Measurements from ENCODE around the gene IVL. TPM values are rescaled to one million over a fixed set of nuclear protein-coding genes. Genes with fewer than 3 reads are reported as not detected.

Gene IVL
- polyA plus RNA-seq, 1 of the 3 experiments (the other 2 are of a cell fraction) = 0.64 TPM

GRCh38 chr1:152873495-152873894 lies 34.9 kb upstream of the IVL start (continued):
- TF ChIP-seq, protein P1, sequence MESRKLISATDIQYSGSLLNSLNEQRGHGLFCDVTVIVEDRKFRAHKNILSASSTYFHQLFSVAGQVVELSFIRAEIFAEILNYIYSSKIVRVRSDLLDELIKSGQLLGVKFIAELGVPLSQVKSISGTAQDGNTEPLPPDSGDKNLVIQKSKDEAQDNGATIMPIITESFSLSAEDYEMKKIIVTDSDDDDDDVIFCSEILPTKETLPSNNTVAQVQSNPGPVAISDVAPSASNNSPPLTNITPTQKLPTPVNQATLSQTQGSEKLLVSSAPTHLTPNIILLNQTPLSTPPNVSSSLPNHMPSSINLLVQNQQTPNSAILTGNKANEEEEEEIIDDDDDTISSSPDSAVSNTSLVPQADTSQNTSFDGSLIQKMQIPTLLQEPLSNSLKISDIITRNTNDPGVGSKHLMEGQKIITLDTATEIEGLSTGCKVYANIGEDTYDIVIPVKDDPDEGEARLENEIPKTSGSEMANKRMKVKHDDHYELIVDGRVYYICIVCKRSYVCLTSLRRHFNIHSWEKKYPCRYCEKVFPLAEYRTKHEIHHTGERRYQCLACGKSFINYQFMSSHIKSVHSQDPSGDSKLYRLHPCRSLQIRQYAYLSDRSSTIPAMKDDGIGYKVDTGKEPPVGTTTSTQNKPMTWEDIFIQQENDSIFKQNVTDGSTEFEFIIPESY (IDR thresholded peaks at IDR 0.05; ENCODE audit: borderline replicate concordance, low read depth) = no peak
- TF ChIP-seq GABPA (IDR thresholded peaks at IDR 0.05; ENCODE audit: low read depth) (no peak), MEF2A (IDR thresholded peaks at IDR 0.05; ENCODE audit: borderline replicate concordance, low read depth) (no peak)
- TF ChIP-seq, protein P2, sequence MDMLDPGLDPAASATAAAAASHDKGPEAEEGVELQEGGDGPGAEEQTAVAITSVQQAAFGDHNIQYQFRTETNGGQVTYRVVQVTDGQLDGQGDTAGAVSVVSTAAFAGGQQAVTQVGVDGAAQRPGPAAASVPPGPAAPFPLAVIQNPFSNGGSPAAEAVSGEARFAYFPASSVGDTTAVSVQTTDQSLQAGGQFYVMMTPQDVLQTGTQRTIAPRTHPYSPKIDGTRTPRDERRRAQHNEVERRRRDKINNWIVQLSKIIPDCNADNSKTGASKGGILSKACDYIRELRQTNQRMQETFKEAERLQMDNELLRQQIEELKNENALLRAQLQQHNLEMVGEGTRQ (IDR thresholded peaks at IDR 0.05; ENCODE audit: borderline replicate concordance, low read depth, low read length) = no peak
- TF ChIP-seq, protein P3, sequence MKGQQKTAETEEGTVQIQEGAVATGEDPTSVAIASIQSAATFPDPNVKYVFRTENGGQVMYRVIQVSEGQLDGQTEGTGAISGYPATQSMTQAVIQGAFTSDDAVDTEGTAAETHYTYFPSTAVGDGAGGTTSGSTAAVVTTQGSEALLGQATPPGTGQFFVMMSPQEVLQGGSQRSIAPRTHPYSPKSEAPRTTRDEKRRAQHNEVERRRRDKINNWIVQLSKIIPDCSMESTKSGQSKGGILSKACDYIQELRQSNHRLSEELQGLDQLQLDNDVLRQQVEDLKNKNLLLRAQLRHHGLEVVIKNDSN (IDR thresholded peaks at IDR 0.05; ENCODE audit: borderline replicate concordance, low read depth) = no peak

- no peaks in the 10 kb centered on the region for H3K79me2 ChIP-seq (ENCODE audit: insufficient read depth)
- no peak overlapping the region for H3K27ac ChIP-seq (ENCODE audit: low read depth in 2 of 2, low read length in 1 of 2)
- no peak overlapping the region for H3K9ac ChIP-seq
- TF ChIP-seq RXRA (IDR thresholded peaks at IDR 0.05; ENCODE audit: borderline replicate concordance, low read depth) (no peak), SIN3A (IDR thresholded peaks at IDR 0.05; ENCODE audit: borderline replicate concordance, low read depth, low read length) (no peak), NRF1 (IDR thresholded peaks at IDR 0.05; ENCODE audit: low read depth, low read length) (no peak), GATA2 (CRISPR knock-in tag; IDR thresholded peaks at IDR 0.05) (no peak), MXI1 (IDR thresholded peaks at IDR 0.05; ENCODE audit: low read depth, low read length) (no peak), CHD2 (IDR thresholded peaks at IDR 0.05; ENCODE audit: low read length, partially characterized antibody) (no peak), GABPA (IDR thresholded peaks at IDR 0.05; ENCODE audit: low read depth) (no peak), FOSL2 (IDR thresholded peaks at IDR 0.05; ENCODE audit: borderline replicate concordance, low read depth) (no peak), RAD21 (IDR thresholded peaks at IDR 0.05; ENCODE audit: low read length) (no peak), ELF1 (IDR thresholded peaks at IDR 0.05) (no peak), RFX5 (IDR thresholded peaks at IDR 0.05; ENCODE audit: low read length) (no peak), CTCF (IDR thresholded peaks at IDR 0.05) (no peak), YY1 (IDR thresholded peaks at IDR 0.05; ENCODE audit: low read depth) (no peak), MAX (IDR thresholded peaks at IDR 0.05; ENCODE audit: low read depth) (no peak), TAF1 (IDR thresholded peaks at IDR 0.05; ENCODE audit: borderline replicate concordance, low read depth, low read length) (no peak), NFIC (IDR thresholded peaks at IDR 0.05; ENCODE audit: borderline replicate concordance) (no peak), FOXJ3 (CRISPR knock-in tag; IDR thresholded peaks at IDR 0.05) (no peak)
- TF ChIP-seq, protein P2 (IDR thresholded peaks at IDR 0.05; ENCODE audit: borderline replicate concordance, low read depth, low read length) = no peak
- TF ChIP-seq, protein P4, sequence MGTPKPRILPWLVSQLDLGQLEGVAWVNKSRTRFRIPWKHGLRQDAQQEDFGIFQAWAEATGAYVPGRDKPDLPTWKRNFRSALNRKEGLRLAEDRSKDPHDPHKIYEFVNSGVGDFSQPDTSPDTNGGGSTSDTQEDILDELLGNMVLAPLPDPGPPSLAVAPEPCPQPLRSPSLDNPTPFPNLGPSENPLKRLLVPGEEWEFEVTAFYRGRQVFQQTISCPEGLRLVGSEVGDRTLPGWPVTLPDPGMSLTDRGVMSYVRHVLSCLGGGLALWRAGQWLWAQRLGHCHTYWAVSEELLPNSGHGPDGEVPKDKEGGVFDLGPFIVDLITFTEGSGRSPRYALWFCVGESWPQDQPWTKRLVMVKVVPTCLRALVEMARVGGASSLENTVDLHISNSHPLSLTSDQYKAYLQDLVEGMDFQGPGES (IDR thresholded peaks at IDR 0.05; ENCODE audit: low read depth, low read length) = no peak
- TF ChIP-seq, protein P5, sequence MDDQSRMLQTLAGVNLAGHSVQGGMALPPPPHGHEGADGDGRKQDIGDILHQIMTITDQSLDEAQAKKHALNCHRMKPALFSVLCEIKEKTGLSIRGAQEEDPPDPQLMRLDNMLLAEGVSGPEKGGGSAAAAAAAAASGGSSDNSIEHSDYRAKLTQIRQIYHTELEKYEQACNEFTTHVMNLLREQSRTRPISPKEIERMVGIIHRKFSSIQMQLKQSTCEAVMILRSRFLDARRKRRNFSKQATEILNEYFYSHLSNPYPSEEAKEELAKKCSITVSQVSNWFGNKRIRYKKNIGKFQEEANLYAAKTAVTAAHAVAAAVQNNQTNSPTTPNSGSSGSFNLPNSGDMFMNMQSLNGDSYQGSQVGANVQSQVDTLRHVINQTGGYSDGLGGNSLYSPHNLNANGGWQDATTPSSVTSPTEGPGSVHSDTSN (IDR thresholded peaks at IDR 0.05) = no peak
- peaks cover 0 to 3% of the 10 kb centered on the region in 2 experiments; a peak in 1 of 4 replicates for H3K4me1 ChIP-seq (ENCODE audit: control insufficient read depth in 1 of 2, insufficient read depth in 2 of 2, low read depth in 1 of 2, low read length in 1 of 2)
- no peak overlapping the region for H3K4me3 ChIP-seq (ENCODE audit: low read depth in 2 of 2, low read length in 1 of 2)
- H4K20me1 ChIP-seq (ENCODE audit: insufficient read depth) = no peaks in the 10 kb centered on the region
- H3K27me3 ChIP-seq (ENCODE audit: insufficient read depth) = no peaks in the 10 kb centered on the region
- CTCF ChIA-PET = no interaction called here
- no peak for DNase-seq
- H3K9me2 ChIP-seq = no peaks in the 10 kb centered on the region
- no peak overlapping the region for H3K4me2 ChIP-seq
- peaks cover 9% of the 10 kb centered on the region for H3F3A ChIP-seq (replicated peaks; ENCODE audit: insufficient read depth)
- H3K9me3 ChIP-seq = no peaks in the 10 kb centered on the region
- POLR2A ChIA-PET = no interaction called here
- H3K36me3 ChIP-seq (replicated peaks in 1 of 2; ENCODE audit: control insufficient read depth in 1 of 2, insufficient read depth in 2 of 2, low read length in 1 of 2) = no peaks in the 10 kb centered on the region
- H2AFZ ChIP-seq (ENCODE audit: low read depth) = no peak overlapping the region
- 12% methylated on average over 1 of the region's 1 CpG for WGBS (ENCODE audit: low lambda C conversion rate)
These were observed 31.5 kb upstream of the IVL start for GRCh38 chr1:152876827-152877226.
